GM12878 (cell line): ENCODE measurements around the gene EHD1. TPM values are rescaled to one million over a fixed set of nuclear protein-coding genes. Genes with fewer than 3 reads are reported as not detected.

Experiments used
- ATAC-seq: fragments of 200-7000 bp; cut with Tn5 transposase; 3 replicates; pipeline ENCODE4 v1.9.1; 2020; ENCODE audit warnings: mild to moderate bottlenecking, moderate library complexity
- BruUV-seq: library from RNA; stranded (reverse); fragments of 400-500 nt; replicated peaks from 2 replicates; lab custom pipeline; 2021; lab: Mats Ljungman, UMichigan
- CTCF ChIA-PET: fragments of 300-600 bp; sonication (Branson Sonifier 250); formaldehyde crosslinking; extraction: SDS; loops from one replicate; lab custom pipeline; 2021; ENCODE audit warnings: inconsistent platforms; lab: Yijun Ruan, JAX
- POLR2A ChIA-PET: fragments of 350-600 bp; formaldehyde crosslinking; extraction: SDS; loops from one replicate; lab custom pipeline; 2021; ENCODE audit warnings: inconsistent platforms; lab: Charles Lee
- RAD21 ChIA-PET: fragments of 300-600 bp; sonication (Branson Sonifier 250); formaldehyde crosslinking; loops from one replicate; lab custom pipeline; 2023; ENCODE audit warnings: antibody characterized with exemption; ENCODE audit not compliant: unreplicated experiment; lab: Charles Lee
- SMC1A ChIA-PET: fragments of 300-600 bp; sonication (Branson Sonifier 250); formaldehyde crosslinking; loops from one replicate; lab custom pipeline; 2023; ENCODE audit not compliant: unreplicated experiment, uncharacterized antibody; lab: Charles Lee
- DNase-seq: peaks from one replicate; pipeline ENCODE4 v3.0.0-alpha.2; 2011; ENCODE audit warnings: low read depth, low spot score
- FAIRE-seq: peaks from 3 replicates; lab custom pipeline; 2011; peaks lifted over from hg19 to GRCh38; lab: Jason Lieb, UNC
- H2AFZ ChIP-seq: 2 replicates; pipeline ENCODE4 v1.6.0; 2011; ENCODE audit warnings: low read depth, low read length, control low read depth; ENCODE audit not compliant: control insufficient read depth
- H3K27ac ChIP-seq: 2 replicates; pipeline ENCODE4 v1.5.1; 2011; ENCODE audit warnings: control low read depth; ENCODE audit not compliant: control insufficient read depth, insufficient read depth
- H3K27me3 ChIP-seq, 2 experiments: replicated peaks in 1 of 2; 2 replicates each; pipeline versions ENCODE4 v1.6.0 to v1.6.1; 2011; ENCODE audit warnings: low read length in 1 of 2; ENCODE audit not compliant: control insufficient read depth in 2 of 2, insufficient read depth in 2 of 2
- H3K36me3 ChIP-seq, 2 experiments: 2 replicates each; pipeline ENCODE4 v1.5.1; 2011; ENCODE audit warnings: low read length in 1 of 2; ENCODE audit not compliant: control insufficient read depth in 2 of 2, insufficient read depth in 2 of 2
- H3K4me1 ChIP-seq: 2 replicates; pipeline ENCODE4 v1.6.1; 2011; ENCODE audit warnings: mild to moderate bottlenecking, low read length, moderate library complexity, mixed read lengths; ENCODE audit not compliant: control insufficient read depth, insufficient read depth
- H3K4me2 ChIP-seq: 2 replicates; pipeline ENCODE4 v1.6.0; 2011; ENCODE audit warnings: control low read depth; ENCODE audit not compliant: control insufficient read depth, insufficient read depth
- H3K4me3 ChIP-seq: fragments of 200-600 bp; sonication (generic); 2 replicates; pipeline ENCODE4 v1.5.1; 2016
- H3K79me2 ChIP-seq: 2 replicates; pipeline ENCODE4 v1.6.0; 2011; ENCODE audit warnings: low read length; ENCODE audit not compliant: control insufficient read depth, insufficient read depth
- H3K9ac ChIP-seq: 2 replicates; pipeline ENCODE4 v1.8.0; 2011; ENCODE audit warnings: low read length, control low read depth, mixed read lengths; ENCODE audit not compliant: control insufficient read depth, insufficient read depth
- H3K9me3 ChIP-seq: replicated peaks from 3 replicates; pipeline ENCODE4 v1.5.1; 2011; ENCODE audit warnings: mild to moderate bottlenecking, low read length; ENCODE audit not compliant: control insufficient read depth, insufficient read depth
- H4K20me1 ChIP-seq: 2 replicates; pipeline ENCODE4 v1.6.0; 2011; ENCODE audit not compliant: control insufficient read depth, insufficient read depth
- CHD4 ChIP-seq: fragments of 200-600 bp; sonication (generic); IDR thresholded peaks from 2 replicates; pipeline ENCODE4 v1.6.1; 2016; ENCODE audit warnings: mild to moderate bottlenecking
- SIX5 ChIP-seq: IDR thresholded peaks from 2 replicates; pipeline ENCODE4 v1.6.1; 2011; ENCODE audit warnings: mild to moderate bottlenecking, low read depth, low read length, moderate library complexity; ENCODE audit not compliant: severe bottlenecking
- SMAD5 ChIP-seq: IDR thresholded peaks from 2 replicates; pipeline ENCODE4 v1.6.1; 2016; ENCODE audit warnings: antibody characterized with exemption, low read depth
- YY1 ChIP-seq: IDR thresholded peaks from 2 replicates; pipeline ENCODE4 v1.6.1; 2011; ENCODE audit warnings: low read depth, mild to moderate bottlenecking, low read length
- ZSCAN29 ChIP-seq: fragments of 450-650 bp; IDR thresholded peaks from 2 replicates; pipeline ENCODE4 v1.6.1; 2017; ENCODE audit warnings: mild to moderate bottlenecking, moderate library complexity
- WGBS: methylation state at CpG from one replicate; pipeline ENCODE4 v1.1.6; 2016; ENCODE audit warnings: low lambda C conversion rate; ENCODE audit not compliant: insufficient replicate concordance, insufficient coverage; ENCODE audit errors: missing lambda C conversion rate; 5-methylcytosine and 5-hydroxymethylcytosine counted together
- in situ Hi-C: fragments of 300-500 bp; cut with MboI; formaldehyde crosslinking; loops from 9 replicates; pipeline ENCODE4 v1.14.3; 2018; ENCODE audit warnings: mixed read lengths
- intact Hi-C: fragments of 100-400 bp; cut with micrococcal nuclease; formaldehyde crosslinking; loops from one replicate; pipeline ENCODE4 v1.14.2; 2022; ENCODE audit not compliant: unreplicated experiment
- polyA plus RNA-seq, 11 experiments: library from polyadenylated mRNA; depleted of rRNA in 4 of 11; unstranded in 6 of 11; stranded (reverse) in 5 of 11; fragments of >200 nt; fragmentation: Nextera tagmentation in 4 of 11; fragmentation: Illumina TruSeq in 1 of 11; extraction: Ambion mirVana in 4 of 11; extraction: Trizol in 1 of 11; gene quantifications; 1 replicate in 1 of 11; 2 replicates in 10 of 11; pipeline versions ENCODE4 v1.2.1 to v1.2.3, GENCODE V29; 2011 to 2016; ENCODE audit warnings: inconsistent platforms in 2 of 11, missing spikeins in 2 of 11, low read depth in 1 of 11
- total RNA-seq, 4 experiments: library from RNA; depleted of rRNA in 3 of 4; stranded (reverse); fragments of >200 nt in 3 of 4; fragmentation: Illumina TruSeq in 1 of 4; extraction: Trizol in 1 of 4; gene quantifications; 2 replicates each; pipeline versions ENCODE4 v1.2.1 to v1.2.3, GENCODE V29; 2013 to 2021
- TF ChIP-seq, protein P1 (sequence below): fragments of 450-650 bp; IDR thresholded peaks from 2 replicates; pipeline ENCODE4 v1.6.1; 2018; ENCODE audit warnings: borderline replicate concordance, mild to moderate bottlenecking; ENCODE audit not compliant: partially characterized antibody

EHD1 gene
- total and polyA plus RNA-seq, 10 of the 15 experiments (the other 5 are each of a cell fraction or from before 2014, with no cell fraction given) = 1.0 to 165 (median 66.5) TPM

DNA sequence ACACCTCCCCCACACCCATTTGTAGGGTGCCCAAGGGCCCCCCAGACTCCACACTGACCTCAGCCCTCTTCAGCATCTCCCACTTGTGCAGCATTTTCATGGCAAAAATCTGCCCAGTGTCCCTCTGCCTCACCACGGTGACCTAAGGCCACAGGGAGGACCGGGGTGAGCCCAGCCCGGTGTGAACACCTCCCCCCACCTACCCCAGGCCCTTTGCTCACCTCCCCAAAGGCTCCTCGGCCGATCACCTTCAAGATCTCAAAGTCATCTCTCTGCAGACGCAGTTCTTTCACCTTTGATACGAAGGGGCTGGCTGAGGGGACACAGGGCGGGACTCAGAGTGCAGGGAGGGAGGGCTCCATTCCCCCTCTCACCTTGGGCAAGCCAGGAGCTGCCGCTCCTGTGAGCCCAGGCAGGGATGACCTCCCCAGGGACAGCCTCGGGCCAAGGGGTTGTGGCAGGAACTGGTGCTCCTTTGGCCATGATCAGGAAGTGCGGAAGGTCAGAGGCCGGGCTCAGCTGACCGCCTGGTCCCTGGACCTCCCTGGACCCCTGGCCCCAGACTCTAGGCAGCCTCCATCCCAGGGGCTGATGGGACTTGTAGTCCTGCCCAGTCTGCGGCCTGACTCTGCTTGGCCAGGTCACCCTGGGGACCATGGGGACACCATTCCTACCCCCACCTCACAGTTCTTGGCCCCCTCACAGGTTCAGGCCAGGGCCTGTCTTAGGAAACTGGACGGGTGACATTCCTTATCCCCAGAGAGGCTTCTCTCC is 36.6 kb downstream of the EHD1 start:
- Histone ChIP-seq H3K27ac (no peak overlapping the region), H2AFZ (no peak overlapping the region), H3K4me1 (peaks cover 12% of the 10 kb centered on the region), H3K27me3 (no peaks in the 10 kb centered on the region), H3K4me3 (no peak overlapping the region), H3K9ac (no peak overlapping the region), H3K9me3 (no peaks in the 10 kb centered on the region), H3K36me3 (no peaks in the 10 kb centered on the region), H4K20me1 (no peaks in the 10 kb centered on the region), H3K79me2 (no peaks in the 10 kb centered on the region), H3K4me2 (no peak overlapping the region)
- DNase-seq (no peak), FAIRE-seq (no peak), ATAC-seq (no peak)
- ChIA-PET CTCF (interaction anchor here (28.8 kb wide), 1 partner anchor 45 kb away, joined by 1208 read pairs; the partner anchor contains the start of gene EHD1), POLR2A (no interaction called here), SMC1A (interaction anchor here (1.1 kb wide), 1 partner anchor 18 kb away, joined by 3 read pairs; no protein-coding TSS in a partner anchor), RAD21 (no interaction called here)
- intact Hi-C loops (loop anchor here (2.0 to 10.0 kb wide), 2 partner anchors 55 to 413 kb away; no protein-coding TSS in a partner anchor), in situ Hi-C loops (no loop called here)
- TF ChIP-seq CHD4 (no peak), SIX5 (peak; percentile 33)
- BruUV-seq = no TSS peak
- 60% methylated on average over 15 of the region's 15 CpGs for WGBS

DNA sequence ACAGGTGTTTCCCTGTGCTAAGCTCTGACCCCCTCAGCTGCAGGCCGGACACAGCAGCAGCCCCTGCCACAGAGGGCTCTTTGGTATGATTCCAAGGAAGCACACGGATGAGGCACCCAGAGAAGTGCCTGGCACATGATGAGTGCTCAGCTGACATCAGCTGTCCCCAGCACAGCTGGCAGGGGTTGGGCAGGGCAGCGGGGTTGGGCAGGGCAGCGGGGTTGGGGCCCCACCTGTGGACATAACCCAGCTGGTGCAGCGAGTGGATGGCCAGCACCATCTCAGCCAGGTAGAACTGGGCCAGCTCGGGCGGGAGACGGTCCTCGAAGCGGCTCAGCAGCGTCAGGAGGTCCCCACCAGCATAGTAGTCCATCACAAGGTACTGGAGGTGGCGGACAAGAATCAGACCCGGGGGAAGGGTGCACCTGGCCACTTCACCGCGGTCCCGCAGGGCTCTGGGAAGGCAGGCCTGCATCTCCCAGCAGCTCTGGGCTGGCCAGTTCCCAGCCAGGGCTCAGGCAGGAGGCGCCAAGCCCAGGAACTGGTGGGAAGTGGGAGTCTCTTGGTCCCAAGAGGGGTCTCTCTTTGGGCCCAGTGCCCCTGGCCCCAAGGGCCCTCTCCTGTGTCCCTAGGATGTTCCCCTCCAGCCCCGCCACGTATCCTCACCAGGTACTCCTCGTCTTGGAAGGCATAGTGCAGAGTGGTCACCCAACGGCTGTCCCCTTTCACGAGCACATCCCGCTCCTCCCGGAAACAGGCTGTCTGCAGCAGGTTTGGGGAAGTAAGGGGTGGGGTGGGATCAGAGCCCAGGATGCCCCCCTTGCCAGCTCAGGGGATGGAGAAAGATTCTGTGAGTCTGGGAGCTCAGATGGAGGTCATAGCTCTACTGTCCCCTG is 38.3 kb downstream of the EHD1 start:
- no peak overlapping the region for H3K9ac ChIP-seq

More for the DNA sequence above, 38.3 kb downstream of the EHD1 start:
- ChIA-PET SMC1A (interaction anchor here (1.1 kb wide), 1 partner anchor 19 kb away, joined by 3 read pairs; no protein-coding TSS in a partner anchor), CTCF (interaction anchor here (0.6 to 1.4 kb wide), 3 partner anchors 357 to 476 kb away, joined by 3 to 4 read pairs (median 4); no protein-coding TSS in a partner anchor), RAD21 (no interaction called here), POLR2A (interaction anchor here (0.5 kb wide), 1 partner anchor 170 kb away, joined by 3 read pairs; no protein-coding TSS in a partner anchor)
- WGBS = 77% methylated on average over 24 of the region's 24 CpGs
- Histone ChIP-seq H3K27me3 (no peaks in the 10 kb centered on the region), H3K79me2 (no peaks in the 10 kb centered on the region), H4K20me1 (no peaks in the 10 kb centered on the region), H3K36me3 (no peaks in the 10 kb centered on the region), H2AFZ (no peak overlapping the region), H3K4me3 (no peak overlapping the region), H3K4me1 (peaks cover 10% of the 10 kb centered on the region), H3K27ac (no peak overlapping the region), H3K9me3 (no peaks in the 10 kb centered on the region), H3K4me2 (no peak overlapping the region)
- FAIRE-seq (no peak), DNase-seq (no peak), ATAC-seq (peak; percentile 4; the same call in 1 of the 3 replicates)
- no TSS peak for BruUV-seq
- in situ Hi-C loops (no loop called here), intact Hi-C loops (loop anchor here (2.0 to 10.0 kb wide), 2 partner anchors 53 to 415 kb away; no protein-coding TSS in a partner anchor)
- TF ChIP-seq, protein P1, sequence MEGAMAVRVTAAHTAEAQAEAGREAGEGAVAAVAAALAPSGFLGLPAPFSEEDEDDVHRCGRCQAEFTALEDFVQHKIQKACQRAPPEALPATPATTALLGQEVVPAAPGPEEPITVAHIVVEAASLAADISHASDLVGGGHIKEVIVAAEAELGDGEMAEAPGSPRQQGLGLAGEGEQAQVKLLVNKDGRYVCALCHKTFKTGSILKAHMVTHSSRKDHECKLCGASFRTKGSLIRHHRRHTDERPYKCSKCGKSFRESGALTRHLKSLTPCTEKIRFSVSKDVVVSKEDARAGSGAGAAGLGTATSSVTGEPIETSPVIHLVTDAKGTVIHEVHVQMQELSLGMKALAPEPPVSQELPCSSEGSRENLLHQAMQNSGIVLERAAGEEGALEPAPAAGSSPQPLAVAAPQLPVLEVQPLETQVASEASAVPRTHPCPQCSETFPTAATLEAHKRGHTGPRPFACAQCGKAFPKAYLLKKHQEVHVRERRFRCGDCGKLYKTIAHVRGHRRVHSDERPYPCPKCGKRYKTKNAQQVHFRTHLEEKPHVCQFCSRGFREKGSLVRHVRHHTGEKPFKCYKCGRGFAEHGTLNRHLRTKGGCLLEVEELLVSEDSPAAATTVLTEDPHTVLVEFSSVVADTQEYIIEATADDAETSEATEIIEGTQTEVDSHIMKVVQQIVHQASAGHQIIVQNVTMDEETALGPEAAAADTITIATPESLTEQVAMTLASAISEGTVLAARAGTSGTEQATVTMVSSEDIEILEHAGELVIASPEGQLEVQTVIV = no peak
- TF ChIP-seq SMAD5 = no peak
- TF ChIP-seq ZSCAN29 = no peak
- no peak for TF ChIP-seq YY1
